NCI-H2227 treated with DMSO at 0.1 percent for 48 hours (cell line): ENCODE measurements around the gene PARD6G.
"Not testable (repeated sequence)": the region's sequence is repeated elsewhere in the genome, so short reads cannot be mapped to it uniquely, and the experiment has no call there.

Source experiments
- DNase-seq: peaks from one replicate; lab custom pipeline; 2025; lab: John Stamatoyannopoulos, UW

PARD6G gene

DNA sequence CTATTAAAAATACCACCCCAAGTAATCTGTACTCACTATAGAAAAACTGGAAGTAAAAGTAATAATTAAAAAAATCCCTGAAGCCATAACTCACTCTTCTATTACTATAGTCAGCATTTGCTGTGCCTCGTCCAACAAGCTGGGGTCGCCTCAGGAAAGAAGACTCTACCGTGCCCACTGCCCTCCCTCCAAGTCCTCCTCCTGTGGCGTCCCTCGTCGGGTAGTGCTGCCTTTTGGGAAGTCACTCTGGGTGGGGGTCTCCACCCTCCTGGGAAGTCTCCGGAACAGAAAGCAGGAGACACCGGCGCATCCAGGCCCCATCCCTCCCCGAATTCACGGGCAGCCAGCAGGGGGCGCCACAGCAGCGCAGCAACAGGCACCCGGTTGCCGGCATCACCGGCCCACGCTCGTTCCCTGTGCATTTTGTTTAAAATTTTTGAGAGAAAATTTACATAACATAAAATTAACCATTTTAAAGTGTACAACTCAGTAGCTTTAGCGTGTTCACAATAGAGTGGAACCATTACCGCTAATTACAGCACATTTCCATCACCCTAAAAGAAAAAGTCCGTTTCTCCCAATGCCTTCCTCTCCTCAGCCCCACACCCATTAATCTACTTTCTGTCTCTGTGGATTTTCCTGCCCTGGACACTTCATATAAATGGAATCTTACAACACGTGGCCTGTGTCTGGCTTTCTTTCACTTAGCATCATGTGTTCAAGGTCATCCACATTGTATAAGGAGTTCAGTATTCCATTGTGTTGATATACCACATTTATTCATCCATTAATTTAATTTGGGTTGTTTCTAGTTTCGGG is 76.1 kb downstream of the PARD6G start:
- DNase-seq: no peak

DNA sequence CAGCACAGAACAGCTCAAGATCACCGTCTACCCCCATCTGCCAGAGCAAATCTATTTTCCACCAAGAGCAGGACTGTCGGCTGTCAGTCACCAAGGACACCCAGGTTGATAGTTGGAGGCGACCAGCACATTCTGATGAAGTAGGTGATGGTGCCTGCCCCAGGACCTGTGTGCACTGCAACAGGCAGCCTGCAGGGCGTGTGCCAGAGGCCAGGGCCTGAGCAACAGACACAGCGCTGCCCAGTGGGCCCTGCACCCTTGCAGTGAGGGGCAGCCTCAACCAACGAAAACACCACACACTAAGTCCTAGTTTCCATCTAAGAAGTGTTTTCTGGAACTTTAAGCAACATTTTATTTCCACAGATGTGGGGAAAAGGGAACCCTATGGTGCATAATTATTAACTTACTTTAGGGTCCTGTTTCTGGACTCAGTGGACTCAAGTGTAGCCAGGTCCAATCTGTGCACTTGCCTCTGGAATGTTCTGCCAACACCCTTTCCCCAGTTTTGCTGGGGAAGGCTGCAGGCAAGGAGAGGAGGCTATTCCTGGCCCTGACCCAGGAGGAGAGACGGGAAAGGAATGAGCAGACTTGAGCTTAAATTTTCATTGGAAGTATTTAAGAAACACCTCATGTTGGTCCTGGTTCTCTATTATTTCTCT is 76.8 kb downstream of the PARD6G start:
- DNase-seq: no peak

DNA sequence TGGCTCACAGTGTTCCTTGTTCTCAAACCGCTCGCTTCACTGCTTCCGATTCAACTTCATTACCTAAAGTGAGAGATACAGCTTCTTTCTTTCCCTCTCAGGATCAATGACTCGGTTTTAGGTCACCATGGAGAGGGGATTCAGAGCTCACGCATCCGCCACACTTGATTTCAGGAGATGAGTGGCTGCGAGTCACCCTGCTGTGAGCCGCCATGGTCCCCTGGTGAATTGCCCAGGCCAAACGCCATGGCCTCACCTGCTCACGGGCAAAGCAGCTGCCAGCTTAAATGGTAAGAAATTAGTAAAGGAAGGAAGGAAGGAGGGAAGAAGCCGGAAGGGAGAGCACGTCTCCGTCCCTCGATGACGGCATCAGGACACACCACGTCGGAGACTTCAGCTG is 77.7 kb downstream of the PARD6G start:
- no peak for DNase-seq

DNA sequence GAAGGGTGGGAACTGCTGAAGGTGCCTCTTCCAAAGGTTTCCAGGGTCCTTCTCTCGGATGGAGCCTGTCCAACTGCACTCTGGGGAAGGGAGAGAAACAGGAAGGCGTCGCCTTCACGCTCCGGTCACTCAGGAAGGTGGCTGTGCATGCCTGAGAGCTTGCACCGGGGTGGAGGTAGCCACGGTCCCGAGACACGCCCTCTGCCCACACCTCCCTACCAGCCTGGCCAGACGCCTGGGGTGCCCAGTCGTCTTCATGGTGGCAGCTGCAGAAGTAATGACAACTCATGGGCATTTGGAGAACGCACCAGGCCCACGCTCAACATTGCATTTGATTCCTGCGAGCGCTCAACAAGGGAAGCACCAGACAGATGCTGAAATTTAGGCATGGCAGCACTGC is 78.3 kb downstream of the PARD6G start:
- no peak for DNase-seq

DNA sequence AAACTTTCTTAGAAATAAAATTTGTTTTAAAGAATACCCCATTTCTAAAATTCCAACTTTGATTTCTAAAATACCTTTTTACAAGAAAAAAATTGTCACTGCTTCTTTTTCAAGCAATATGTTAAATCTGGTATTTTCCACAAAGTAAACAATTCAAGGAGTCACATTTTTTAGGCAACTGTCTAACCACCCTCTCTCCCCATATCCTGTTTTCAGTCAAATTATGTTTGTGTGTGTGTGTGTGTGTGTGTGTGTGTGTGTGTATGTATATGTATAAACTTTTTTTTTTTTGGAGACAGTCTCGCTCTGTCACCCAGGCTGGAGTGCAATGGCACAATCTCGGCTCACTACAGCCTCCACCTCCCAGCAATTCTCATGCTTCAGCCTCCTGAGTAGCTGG is 79.0 kb downstream of the PARD6G start:
- DNase-seq: no peak

DNA sequence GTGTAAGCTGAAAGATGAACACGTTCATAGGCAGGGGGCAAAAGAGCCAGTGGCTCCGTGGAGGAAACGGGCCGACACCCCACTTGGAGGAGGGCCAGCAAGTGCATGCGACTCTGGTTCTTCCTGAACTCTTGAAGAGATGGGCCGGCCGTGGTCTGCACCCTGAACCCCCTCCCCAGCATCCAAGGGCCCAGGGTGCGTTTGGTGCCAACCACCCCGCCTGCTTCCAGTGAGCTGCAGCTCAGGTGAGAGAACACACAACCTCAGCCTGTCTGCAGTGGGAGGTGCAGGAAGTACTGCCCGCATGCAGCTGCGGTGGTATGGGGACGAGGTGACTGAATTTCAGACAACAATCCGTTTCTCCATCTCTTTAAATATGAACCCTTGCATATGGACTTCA is 79.4 kb downstream of the PARD6G start:
- no peak for DNase-seq

DNA sequence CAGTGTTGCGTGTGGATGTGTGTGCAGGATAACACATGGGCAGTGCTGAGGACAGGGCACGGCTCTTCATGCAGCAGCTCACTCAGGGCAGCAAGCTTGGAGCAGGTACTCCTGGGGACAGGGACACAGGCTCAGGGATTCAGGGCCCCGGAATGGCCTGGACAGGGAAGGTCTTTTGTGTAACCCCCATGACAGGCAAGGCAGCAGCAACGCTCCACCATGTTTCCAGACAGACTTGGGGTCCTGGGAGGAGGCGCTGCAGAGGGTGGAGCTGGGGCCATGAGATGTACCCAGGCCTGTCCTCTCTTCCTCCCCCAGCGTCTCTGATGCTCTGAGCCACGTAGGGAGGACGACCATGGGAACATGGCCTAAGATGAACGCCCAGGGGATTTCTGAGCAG is 80.0 kb downstream of the PARD6G start:
- no peak for DNase-seq

DNA sequence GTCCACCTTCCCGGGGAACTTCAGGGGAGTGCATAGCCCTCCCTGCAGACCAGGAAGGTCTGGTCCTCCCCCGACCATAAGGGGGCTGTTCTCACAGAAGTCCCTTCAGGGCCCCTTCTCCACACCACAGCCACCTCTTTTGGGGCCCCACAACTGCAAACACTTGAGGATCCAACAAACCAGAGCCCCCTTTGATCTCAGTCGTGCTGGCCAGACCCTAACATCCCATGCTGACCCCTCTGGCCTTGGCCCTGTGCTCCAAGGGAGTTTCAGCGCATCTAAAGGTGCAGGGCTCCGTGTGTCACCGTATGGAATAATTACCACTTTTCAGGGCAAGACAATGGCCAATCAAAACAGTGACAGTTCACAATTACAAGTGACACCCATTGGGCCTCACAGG is 80.6 kb downstream of the PARD6G start:
- no peak for DNase-seq

DNA sequence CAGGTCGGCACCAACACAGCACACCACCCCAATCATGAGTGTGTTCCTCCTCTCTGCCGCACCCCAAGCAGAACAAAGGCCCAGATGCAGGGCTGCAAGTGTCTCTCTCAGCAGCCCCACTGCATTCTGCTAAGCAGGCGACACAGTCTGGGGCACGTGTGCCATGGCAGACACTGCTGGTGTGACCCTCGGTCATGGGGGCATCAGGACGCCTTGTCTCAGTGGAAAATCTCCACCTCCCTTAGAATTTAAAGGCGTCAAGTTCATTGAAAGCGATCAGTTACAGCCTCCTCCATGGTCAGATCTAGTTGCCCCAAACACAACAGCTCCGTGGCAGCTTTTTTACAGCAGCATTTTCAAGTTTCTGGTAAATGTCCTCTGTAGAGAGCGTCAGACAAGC is 81.1 kb downstream of the PARD6G start:
- DNase-seq: no peak

DNA sequence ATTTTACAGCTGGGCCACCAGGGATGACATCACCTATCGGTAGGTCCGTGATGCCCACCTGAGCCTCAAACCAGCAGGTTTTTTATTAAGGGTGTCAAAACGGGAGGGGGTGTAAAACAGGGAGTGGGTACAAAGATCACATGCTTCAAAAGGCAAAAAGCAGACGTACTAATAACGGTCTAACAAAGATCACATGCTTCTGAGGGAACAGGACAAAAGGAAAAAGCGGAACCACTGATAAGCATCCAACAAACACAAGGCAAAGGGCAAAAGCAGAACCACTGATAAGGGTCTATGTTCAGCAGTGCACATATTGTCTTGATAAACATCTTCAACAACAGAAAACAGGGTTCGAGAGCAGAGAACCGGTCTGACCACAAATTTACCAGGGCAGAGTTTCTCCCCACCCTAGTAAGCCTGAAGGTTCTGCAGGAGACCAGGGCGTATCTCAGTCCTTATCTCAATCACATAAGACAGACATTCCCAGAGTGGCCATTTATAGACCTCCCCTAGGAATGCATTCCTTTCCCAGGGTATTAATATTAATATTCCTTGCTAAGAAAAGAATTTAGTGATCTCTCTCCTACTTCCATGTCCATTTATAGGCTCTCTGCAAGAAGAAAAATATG is 82.5 kb downstream of the PARD6G start:
- DNase-seq: not testable (repeated sequence)

DNA sequence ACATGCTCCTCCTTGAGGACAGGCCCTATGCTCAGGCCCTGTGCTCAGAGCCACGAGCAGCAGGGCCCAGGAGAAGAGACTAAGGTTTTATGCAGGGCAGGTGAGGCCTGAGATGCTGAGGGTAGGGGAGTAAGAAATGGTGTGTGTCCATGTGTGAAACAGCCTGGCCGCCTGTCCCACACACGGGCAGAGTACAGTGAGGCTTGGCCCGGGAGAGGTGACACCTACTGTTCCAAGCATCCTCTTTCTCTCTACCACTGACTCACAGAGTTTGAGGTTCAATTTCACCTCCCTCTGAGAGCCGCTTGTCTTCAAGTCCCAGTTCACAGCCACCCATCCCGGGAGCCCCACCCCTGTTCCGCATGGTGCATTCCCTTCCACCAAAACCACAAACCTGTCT is 84.1 kb downstream of the PARD6G start:
- DNase-seq: no peak

DNA sequence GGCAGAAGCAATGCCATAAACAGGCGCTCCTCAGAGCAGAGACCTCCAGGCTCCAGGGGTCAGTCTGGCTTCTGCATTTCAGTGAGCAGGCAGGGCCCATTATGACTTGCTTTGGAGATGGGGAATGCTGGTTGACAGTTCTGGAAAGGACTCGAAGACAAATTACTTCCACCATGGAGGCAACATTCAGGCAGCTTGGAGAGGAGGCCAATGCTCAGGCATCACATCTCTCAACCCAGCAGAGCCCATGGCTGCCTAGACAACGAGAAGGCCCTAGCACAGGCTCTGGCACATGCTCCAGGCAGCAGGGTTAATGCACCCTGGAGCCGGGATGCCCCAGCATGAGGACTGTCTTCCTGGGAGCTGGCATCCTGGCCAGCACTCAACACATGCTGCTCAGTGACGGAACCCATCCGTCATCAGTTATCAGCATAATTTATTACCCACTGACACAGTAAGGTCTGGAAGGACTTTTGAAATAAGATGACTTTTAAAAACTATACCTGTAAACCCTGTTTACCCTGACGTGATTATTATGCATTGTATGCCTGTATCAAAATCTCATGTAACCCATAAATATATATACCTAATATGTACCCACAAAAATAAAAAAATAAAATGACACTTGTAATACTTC is 85.4 kb downstream of the PARD6G start:
- DNase-seq: no peak

DNA sequence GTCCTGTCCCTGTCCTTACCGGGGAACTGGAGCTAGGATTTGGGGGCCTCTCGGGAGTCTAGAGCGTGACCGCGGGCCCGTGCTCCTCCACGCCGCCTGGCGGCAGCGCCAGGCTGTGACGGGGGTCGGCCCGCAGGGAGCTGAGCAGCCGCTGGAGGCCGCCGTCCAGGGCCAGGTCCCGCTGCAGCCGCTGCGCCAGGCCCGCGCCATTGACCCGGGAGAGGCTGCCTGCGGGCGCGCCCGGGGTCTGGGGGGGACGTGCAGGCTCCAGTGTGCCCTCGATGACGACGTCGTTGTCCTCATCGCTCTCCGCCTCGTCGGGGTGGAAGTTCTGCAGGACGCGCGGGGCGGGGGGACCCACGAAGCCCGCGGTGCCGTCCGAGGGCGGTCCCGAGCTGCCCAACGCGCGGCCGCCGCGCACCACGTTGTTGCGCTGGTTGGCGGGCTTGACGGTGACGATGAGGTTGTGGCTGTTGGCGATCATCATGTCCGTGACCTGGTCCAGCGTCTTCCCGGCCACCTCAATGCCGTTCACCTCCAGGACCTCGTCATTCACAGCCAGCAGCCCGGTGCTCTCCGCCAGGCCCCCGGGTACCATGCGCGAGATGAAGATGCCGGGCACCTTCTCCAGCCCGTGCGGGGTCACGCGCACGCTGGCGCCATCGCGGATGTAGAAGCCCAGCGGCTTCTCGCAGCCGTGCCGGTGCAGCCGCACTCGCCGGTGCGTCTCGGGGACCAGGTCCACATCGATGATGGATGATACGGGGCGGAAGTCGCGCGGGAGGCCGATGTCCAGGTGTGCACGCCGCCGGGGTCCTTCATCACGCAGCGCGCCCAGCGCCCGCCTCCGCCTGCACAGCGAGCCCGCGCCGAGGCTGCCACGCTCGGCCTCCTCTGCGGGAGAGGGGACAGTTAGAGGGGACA is 87.3 kb downstream of the PARD6G start:
- no peak for DNase-seq

DNA sequence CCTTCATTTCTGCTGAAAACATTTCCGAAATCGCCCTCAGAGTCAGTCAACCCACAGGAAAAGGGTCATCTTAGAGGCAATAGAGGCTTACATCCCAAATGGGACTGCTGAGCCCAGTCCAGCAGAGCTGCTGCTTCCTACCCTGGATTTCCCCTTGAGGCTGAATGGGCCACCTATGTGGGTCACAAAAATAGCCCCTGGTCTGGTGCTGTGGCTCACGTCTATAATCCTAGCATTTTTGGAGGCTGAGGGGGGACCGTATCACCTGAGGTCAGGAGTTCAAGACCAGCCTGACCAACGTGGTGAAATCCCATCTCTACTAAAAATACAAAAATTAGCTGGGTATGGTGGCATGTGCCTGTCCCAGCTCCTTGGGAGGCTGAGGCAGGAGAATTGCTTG is 88.9 kb downstream of the PARD6G start:
- DNase-seq: no peak

DNA sequence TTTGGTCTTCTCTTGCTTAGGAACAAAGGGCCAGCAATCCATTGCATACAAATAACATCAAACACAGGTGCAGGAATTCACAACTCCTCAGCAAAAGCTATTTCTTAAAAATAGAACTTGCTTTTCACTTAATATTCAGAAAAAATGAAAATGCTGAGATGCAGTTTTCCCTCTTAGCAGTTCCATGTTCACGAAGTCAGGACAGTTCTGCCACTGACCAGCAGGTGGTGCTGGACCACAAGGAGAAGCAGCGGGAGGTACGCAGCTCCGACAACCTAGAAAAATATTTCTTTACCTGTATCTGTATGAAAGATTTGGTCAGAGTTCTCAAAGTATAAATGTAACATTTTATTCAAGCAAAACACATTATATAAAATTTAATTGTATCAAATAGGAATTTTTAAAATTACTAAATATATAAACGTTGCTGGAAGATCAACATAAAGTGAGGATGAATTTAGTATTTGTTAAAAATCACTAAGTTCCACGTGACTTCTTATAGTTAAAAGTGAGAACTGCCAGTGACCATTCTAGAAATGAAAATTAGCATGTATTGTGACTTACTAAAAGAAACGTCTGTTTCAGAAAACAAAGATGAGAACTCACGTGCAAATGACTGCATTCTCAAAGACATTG is 89.5 kb downstream of the PARD6G start:
- peak; percentile 22 for DNase-seq

DNA sequence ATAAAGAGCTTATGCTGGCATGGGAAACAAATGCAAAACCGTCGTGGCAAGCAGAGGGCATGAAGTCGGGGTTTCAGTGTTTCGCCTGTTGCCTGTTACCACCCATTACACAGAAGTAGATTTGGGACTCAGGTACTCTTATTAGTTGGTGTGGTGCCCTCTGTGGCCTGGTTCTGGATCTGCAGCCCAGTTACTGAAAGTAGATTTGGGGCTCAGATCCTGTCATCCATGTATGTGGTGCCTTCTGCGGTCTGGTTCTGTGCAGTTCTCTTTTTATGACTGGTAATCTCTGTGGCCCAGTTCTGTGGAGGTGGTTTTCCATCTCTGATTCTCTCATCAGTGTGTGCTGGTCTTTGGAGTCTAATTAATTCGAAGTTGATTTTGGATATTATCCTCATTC is 93.0 kb downstream of the PARD6G start:
- no peak for DNase-seq

DNA sequence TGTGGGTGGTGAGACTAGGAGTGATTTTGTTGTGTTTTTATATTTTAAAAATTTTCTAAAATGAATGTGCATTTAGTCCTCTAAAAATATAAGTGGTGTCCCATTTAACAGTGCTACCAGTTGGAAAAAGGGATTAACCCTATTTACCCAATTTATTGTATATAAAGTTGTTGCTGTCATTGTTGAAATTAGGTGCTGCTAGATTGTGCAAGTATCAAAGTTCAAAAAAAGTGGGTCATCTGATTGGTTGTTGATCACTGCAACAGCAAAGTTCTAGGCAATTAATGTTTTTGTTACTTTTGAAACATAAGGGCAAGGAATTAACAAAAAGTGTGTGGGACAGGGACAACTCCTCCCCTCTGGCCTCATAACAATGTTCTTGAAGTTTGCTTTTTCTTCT is 97.6 kb downstream of the PARD6G start:
- DNase-seq: no peak

DNA sequence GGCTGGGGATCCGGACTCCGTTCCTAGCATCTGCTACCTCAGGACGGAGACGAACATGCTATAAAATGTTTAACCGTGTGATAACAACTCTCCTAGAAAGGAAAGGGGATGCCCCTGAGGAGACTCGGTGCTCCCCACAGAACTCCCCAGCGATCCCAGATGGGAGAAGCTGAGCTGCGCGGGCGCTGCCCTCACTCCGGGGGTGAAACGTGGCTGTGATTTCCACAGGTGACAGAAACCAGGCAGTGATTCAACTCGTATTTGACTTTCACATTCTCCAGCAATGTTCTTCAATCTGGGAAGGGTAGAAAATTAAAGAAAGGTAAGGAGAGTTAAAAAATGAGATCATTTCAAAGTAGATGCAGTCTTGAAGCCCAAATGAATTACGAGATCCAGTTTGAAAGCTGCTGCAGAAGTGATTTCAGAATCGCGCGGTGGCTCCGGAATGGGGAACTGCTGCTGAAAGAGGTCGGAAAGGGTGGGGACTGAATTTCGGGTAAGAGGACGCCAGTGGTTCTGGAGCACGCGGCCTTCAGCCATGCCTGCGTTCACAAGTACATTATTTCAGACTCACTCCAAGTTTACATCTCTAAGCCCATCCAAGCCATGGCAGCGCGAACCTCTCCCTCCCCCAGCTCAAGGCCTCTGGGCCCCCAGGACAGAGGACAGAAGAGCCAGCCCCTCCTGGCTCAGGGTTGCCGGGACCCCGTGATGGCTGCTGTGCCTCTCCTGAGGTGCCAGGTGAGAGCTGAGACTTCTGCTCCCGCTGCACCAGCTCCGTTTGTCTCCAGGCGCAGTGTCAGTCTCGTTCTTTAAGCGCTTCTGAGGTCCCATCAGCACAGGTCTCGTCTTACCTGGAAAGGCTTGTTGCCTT is 98.8 kb downstream of the PARD6G start:
- no peak for DNase-seq

DNA sequence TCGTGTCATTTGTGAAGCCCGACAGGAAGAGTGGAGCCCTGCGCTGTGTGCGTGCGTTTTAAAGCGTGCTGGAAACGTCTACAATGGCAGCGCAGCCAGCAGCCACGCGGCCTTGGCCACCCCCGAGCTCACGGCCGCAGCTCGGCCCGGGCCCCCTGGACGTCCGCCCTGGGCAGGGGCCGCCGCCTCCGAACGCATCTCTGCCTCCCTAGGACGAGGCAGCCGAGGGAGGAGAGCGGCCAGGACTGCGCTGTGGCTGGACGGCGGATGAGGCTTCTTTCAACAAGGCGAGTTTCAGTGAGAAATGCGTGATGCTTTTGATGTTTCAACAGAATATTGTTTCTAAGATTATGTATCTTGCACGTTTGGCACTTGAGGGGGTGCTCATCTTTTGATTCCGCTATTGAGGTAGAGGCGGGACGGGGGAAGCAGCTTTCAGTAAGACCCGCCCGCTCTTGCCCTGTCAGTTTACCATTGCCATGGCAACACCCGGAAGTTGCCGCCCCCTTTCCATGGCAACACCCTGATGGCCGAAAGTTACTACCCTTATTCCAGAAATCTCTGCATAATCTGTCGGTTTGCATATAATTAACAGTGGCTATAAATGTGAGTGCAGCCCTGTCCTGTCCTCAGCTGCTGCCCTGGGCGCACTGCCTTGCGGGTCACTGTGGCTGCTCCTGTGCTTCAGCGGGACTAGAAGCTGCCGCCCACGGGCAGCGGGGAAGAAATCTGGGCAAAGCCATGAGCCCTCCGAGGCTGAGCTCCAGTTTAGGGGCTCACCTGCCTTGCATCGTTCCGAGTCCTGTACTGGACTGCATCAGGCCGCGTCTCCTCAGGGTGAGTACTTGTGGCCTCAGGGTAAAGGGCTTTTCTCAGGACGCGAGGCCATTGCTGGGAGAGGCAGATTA is 99.6 kb downstream of the PARD6G start:
- DNase-seq: peak; percentile 30
